GM19452 (cell line): Measurements from ENCODE around the gene TENT4A.

Experiments
- ATAC-seq: cut with Tn5 transposase; IDR thresholded peaks from one replicate; pipeline ENCODE4 v1.9.1; 2021; ENCODE audit not compliant: unreplicated experiment

The TENT4A gene

GRCh38 chr5:6750142-6750840 lies 37.1 kb downstream of the TENT4A start:
- ATAC-seq, result no peak

DNA sequence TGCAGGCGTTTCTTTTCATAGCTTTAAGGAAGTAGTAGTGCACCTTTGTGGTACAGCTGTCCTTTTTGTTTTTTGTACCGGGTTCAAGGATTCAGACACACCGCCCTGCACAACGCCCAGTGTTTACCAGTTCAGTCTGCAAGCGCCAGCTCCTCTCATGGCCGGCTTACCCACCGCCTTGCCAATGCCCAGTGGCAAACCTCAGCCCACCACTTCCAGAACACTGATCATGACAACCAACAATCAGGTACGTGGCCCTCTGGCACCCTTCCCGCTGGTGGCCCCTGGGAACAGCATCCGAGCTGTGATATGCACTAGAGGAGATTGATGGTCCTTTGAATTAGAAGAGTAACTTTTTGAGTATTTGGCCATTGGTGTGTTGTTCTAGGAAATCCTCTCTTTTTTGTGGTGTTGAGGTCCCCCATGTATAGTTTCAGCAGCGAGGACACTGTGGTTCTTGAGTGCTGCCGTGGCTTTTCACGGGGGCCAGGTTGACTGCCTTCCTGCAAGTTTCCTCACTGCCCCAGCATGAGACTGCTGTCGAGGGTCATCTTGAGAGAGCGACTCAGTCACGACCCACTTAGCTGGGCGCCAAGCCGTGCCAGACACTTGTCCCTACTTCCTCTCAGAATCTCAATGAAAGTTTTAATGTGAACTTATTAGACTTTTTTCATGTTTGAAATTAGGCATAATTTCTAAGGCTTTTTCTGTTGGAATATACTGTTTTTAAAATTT lies 37.9 kb downstream of the TENT4A start:
- ATAC-seq, result no peak

- ATAC-seq, result no peak
These were observed 39.0 kb downstream of the TENT4A start for GRCh38 chr5:6752236-6752635.

DNA sequence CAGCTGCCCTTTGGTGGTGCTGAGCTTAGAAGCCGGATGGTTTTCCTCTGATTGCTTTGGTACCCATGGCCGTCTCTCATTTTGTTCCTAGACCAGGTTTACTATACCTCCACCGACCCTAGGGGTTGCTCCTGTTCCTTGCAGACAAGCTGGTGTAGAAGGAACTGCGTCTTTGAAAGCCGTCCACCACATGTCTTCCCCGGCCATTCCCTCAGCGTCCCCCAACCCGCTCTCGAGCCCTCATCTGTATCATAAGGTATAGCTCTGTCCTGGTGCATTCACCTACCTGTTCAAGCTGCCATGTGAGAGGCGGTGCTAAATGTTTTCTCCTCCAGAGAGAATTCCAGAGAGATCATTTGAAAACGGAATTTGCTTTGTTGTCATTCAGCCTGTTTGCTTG lies 39.5 kb downstream of the TENT4A start:
- ATAC-seq, result no peak

DNA sequence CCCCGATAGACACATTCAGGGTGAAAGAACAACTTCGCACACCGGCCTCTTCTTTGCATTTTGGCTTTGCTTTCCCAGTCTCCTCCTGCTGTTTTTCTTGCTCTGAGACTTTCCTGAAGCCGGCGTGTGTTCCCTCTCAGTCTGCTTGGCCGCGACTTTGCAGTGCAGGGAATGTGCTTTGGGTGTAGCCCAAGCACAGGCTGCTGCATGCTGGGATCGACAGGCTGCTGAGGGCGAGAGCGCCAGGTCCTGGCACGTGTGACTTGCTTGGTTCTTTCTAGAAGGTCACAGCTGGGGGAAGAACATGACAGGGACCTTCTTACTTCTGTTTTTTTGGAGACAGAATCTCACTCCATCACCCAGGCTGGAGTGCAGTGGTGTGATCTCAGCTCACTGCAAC lies 40.6 kb downstream of the TENT4A start:
- no peak for ATAC-seq

DNA sequence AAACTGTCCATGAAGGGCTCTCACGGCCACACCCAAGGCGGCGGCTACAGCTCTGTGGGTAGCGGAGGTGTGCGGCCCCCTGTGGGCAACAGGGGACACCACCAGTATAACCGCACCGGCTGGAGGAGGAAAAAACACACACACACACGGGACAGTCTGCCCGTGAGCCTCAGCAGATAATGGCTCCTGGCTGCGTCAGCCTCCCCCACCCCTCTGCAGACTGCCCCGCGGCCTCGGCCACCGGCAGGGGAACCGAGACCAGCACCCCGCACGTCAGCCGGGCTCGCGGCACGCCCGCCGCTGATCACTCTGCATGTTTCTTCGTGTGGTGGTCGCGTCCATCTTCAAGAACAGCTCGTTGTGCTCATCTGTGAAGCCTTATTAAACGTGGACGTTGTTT lies 41.5 kb downstream of the TENT4A start:
- no peak for ATAC-seq

- ATAC-seq, result no peak
These were observed 42.3 kb downstream of the TENT4A start for GRCh38 chr5:6755519-6755918.

- no peak for ATAC-seq
These were observed 42.7 kb downstream of the TENT4A start for GRCh38 chr5:6755941-6756340.

GRCh38 chr5:6757414-6757969 lies 44.3 kb downstream of the TENT4A start:
- no peak for ATAC-seq

DNA sequence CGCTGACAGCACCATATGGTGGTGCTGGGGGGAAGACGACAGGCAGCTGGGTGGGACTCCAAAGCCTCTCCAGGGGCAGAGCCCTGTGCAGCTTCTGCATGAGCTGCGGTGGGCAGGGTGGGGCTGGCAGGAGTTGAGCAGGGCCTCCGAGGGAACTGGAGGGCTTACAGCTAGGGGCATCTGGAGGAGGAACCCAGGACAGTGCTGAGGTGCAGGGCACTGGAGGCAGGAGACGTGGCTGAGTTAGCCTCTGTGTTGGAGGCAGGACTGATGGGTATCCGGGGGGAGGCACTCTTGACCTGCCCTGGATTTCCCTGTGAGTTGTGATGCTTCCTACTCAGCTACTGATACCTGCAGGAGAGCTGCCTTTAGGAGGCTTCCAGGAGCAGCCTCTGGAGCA lies 45.0 kb downstream of the TENT4A start:
- ATAC-seq, result no peak

DNA sequence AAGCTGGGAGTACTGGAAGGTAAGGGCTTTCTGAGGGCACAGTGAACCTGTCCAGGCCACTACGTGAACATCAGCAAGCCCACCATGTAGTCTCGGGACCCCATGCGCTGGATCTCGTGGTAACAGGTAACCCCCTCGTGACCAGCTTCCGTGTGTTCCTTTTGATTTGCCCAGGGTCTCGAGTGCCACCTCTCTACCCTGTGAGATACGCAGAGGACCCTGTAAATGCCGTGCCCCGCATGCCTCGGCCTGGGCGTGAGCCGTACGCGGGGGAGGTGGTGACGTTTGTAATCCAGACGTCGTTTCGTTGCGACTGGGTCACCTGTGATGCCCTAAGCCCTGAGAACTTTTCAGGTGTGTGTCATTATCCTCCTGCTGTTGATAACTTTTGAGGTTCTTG lies 45.5 kb downstream of the TENT4A start:
- ATAC-seq, result no peak

- no peak for ATAC-seq
These were observed 46.2 kb downstream of the TENT4A start for GRCh38 chr5:6759401-6759800.

DNA sequence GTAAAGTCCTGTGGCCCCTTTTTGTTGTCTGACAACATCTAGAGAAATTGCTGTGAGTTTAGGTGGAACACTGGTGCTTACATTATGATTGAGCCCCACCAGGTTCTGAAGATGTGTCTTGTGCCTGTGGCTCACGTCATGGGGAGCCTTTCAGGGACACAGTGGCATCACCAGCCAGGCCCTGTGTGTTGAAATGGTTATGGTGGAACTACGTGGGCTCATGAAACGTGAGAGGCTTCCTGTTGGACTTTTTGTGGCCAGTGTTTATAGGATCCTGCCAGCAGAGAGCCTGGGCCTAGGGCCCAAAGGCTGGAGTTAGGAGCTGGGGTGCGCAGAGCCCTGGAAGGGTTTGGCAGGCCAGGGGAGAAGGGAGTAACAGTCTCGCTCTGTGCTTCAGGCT lies 46.8 kb downstream of the TENT4A start:
- no peak for ATAC-seq

GRCh38 chr5:6760686-6761085 lies 47.5 kb downstream of the TENT4A start:
- ATAC-seq, result no peak

GRCh38 chr5:6761333-6761732 lies 48.1 kb downstream of the TENT4A start:
- no peak for ATAC-seq

DNA sequence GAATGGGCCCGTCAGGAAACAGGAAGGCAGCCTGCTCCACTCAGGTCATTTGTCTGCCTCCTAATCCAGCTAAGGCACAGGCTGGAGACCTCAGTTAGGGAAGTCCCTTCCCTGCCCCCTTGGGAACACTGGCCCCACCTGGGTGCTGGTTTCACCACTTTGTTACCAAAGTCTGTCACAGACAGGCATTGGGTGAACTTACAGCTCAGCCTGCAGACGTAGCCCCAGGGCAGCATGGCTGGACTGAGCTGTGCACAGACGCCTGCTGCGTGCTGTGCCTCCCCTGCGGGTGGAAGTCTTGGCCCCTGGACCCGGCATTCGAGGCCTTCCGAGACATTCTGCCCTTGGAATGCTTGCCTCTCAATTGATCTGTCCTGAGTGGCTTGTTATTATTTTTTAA lies 48.9 kb downstream of the TENT4A start:
- ATAC-seq, result no peak

DNA sequence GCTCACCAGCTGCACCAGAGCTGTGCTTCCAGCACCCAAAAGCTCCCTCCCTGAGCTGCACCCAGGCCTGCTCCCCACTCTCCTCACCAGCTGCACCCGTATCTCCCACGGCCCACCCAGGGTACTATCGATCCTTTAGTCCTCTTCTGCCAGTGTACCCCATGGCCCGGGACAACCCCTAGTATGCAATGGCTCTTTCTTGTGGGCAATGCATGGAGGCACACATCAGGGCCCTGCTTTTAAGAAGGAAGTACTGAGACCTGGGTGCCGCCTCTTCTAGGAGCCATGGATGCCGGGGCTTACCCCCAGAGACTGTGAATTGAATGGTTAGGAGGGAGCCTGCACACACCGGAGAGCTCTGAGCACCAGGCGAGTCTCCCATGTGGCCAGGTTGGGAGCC lies 49.5 kb downstream of the TENT4A start:
- ATAC-seq, result no peak

GRCh38 chr5:6763191-6763590 lies 50.0 kb downstream of the TENT4A start:
- ATAC-seq, result no peak

- ATAC-seq, result peak; percentile 86
These were observed 52.6 kb downstream of the TENT4A start for GRCh38 chr5:6765612-6766525.

DNA sequence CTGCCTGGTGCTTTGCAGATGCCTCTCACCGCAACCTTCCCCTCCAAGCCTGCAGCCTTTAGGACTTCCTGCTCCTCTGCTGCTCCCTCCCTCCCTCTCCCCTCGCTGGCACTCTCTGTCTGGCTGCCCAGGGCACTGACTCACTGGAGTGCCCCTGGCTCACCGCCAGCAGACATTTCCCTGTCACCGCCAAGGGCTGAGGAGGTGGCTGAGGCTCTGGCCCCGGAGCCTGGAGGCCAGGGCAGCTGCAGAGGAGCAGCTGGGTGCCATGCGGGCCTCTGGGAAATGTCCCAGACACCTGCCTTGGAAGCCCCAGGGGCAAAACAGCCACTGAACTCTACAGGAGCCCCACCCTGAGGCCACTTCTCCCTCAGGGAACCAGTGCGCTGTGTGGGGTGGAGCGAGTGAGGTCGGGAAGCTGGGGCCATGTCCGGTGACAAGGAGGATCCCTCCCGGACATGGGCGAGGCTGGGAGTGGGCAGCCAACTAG lies 53.4 kb downstream of the TENT4A start:
- peak; percentile 40 for ATAC-seq

DNA sequence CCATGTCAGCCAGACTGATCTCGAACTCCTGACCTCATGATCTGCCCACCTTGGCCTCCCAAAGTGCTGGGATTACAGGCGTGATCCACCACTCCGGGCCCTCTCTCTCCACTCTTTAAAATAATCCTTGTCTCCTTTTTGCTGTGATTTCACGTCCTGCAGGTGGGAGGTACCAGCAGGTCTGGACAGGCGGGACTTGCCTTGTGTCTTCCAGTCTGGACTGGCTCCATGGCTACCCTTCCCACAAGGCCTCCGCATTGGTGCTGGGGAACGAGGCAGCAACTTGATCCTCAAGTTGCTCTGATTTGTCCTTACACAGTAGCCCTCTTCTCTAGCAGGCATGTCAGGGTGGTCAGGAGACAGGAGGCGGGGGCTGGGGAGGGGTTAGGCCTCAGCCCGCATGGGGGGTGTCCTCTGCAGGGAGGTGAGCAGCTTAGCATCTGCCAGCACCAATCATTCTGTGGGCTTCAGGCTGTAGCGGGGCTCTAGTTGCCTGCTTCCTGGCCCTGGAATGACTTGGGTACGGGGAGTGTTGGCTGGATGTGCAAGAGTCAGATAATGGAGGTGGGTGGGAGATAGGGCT lies 54.3 kb downstream of the TENT4A start:
- ATAC-seq, result no peak
